ENCODE data around the gene RETSAT.
"Not testable (repeated sequence)": the region's sequence is repeated elsewhere in the genome, so short reads cannot be mapped to it uniquely, and the experiment has no call there.

The RETSAT gene

DNA sequence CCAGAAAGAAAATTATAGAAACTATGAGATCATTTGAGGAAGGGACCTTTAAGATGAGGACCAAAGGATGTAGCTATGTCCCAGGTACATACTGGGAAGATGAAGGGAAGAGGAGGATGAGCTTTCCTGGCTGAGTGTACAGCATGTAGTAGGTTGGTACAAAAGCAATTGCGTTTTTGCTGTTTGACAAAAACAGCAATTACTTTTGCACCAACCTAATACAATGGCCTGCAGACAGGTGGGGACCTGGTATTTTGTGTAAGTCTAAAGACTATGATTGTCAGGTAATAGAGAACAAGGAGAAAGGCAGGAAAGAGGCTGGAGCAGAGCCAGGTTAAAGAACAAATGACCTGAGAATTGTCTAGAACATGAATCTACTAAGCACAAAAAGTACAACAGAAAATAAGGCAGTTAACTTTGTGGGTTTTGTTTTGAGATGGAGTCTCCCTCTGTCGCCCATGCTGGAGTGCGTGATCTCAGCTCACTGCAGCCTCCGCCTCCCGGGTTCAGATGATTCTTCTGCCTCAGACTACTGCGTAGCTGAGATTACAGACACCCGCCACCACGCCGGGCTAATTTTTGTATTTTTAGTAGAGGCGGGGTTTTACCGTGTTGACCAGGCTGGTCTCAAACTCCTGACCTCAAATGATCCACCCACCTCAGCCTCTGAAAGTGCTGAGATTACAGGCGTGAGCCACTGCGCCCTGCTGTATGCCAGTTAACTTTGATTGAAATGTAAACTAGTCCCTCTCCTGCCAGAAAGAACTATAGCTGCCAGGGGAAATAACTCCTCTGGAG lies 23.3 kb downstream of the RETSAT start:
- no peak for DNase-seq (ENCODE audit: low spot score)

DNA sequence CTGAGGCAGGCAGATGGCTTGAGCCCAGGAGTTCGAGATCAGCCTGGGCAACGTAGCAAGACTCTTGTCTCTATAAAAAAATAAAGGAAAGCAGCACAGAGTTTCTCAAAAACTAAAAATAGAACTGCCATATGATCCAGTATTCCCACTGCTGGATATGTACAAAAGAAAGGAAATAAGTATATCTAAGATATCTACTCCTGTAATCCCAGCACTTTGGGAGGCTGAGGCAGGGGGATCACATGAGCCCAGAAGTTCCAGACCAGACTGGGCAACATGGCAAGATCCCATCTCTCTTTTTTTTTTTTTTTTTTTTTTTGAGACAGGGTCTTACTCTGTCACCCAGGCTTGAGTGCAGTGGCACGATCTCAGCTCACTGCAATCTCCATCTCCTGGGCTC lies 24.6 kb downstream of the RETSAT start:
- not testable (repeated sequence) for DNase-seq (ENCODE audit: low spot score)

DNA sequence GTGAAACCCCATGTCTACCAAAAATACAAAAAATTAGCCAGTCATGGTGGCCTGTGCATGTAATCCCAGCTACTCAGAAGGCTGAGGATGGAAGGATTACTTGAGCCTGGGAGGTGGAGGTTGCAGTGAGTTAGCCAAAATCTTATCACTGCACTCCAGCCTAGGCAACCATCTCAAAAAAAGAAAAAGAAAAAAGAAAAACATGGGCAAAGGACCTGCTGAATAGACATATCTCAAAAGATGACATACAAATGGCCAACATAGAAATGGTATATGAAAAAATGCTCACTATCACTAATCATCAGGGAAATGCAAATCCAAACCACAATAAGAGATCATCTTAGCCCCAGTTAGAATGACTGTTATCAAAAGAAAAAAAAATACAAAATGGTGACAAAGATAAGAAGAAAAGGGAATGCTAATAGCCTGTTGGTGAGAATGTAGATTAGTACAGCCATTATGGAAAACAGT lies 25.1 kb downstream of the RETSAT start:
- DNase-seq (ENCODE audit: low spot score): no peak

DNA sequence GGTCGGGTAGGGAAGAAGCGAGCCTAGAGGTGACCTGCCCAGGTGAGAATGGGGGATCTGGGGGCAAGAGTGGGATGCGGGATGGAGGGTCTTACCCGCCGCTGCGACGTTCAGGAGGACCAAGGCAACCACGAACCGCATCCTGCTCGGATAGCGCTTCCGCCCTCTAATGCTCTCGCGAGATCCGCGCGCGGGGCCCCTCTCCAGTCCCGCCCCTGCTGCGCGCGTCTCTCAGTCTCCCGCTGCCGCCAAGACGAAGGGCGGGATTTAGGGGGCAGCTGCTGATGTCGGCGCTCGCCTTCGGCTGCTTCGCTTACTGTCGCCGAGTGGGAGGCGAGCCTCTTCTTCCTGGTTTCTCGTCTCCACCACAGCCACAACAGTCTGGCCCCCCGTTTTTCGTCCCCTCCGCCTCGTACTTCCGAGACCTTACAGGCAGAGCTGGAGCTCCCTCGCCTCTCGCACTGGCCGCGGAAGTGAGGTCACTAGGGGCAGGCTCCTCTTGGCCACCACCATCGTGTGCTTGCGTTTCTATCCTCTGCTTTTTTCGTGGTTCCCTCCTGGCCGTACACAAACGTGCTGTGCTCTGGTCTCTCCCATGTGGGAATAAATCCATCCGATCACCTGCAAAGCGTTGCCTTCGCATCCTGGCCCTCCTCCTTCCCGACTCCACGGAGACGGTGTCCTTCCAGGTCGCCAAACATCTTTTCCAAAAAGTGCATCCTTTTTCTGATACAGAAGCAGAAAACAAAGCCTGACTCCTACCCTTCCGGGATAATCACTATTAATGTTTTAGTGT lies 26.3 kb downstream of the RETSAT start, which contains the start of gene TGOLN2:
Gene TGOLN2, minus strand, starts transcription at position 168 of the 796 bp plus-strand sequence. Its CDS starts 27 bp downstream, at position 141.
- DNase-seq (ENCODE audit: low spot score): peak; percentile 98

DNA sequence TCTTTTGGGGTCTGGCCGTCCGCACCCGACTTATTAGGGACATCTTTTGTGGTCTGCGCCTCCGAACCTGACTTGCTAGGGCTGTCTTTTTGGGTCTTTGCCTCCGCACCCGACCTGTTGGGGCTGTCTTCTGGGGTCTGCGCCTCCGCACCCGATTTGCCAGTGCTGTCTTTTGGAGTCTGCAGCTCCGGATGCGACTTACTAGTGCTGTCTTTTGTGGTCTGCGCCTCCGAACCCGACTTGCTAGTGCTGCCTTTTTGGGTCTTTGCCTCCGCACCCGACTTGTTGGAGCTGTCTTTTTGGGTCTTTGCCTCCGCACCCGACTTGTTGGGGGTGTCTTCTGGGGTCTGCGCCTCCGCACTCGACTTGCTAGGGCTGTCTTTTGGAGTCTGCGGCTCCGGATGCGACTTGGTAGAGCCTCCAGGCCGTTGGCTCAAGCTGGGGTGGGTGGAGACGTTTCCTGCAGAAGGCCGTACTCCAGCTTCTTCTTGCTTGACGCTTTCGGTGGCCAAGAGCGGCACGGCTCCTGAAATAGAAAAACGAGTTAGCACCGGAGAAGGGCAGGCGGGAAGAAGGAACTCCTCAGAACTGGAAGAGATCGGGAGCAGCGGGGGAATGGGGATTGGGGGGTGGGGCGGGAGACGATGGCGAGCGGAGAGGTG lies 27.0 kb downstream of the RETSAT start:
- no peak for DNase-seq (ENCODE audit: low spot score)

DNA sequence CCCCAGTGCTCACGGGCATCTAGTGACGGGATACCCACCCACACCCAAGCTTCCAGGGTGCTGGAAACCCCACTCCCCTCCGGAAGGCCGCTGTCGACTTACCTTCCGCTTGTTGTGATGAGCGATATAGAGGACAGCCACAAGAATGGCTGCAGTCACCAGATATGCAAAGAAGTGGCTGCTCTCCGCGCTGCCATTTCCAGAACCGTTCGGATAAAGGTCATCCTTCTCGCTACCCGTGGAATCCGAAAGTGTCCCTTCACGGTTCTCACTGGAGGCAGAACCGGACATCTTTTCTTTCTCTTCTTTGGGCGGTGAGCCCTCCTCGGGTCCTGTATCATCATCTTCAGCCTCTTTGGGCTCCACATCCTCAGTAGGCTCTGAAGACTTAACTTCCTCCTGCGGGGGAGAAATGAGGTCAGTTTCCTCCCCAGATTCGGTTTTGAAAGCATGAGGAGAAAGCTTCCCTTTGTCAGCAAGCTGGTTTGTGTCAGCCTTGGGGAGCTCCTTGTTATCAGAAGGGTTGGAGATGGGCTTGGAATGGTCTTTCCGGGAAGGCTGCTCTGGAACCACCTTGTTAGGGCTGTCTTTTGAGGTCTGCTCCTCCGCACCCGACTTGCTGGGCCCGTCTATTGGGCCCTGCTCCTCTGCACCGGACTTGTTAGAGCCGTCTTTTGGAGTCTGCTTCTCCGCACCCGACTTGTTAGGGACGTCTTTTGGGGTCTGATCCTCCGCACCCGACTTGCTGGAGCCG lies 27.7 kb downstream of the RETSAT start:
- no peak for DNase-seq (ENCODE audit: low spot score)

DNA sequence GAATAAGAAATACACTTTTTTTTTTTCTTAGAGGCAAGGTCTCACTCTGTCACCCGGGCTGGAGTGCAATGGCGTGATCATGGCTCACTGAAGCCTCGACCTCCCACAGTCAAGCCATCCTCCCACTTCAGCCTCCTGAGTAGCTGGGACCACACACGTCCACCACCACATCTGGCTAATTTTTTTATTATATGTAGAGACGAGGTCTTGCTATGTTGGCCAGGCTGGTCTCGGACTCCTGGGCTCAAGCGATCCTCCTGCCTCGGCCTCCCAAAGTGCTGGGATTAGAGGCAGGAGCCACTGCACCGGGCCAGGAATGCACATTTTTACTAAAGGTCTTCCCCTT lies 28.9 kb downstream of the RETSAT start:
- DNase-seq (ENCODE audit: low spot score): no peak

DNA sequence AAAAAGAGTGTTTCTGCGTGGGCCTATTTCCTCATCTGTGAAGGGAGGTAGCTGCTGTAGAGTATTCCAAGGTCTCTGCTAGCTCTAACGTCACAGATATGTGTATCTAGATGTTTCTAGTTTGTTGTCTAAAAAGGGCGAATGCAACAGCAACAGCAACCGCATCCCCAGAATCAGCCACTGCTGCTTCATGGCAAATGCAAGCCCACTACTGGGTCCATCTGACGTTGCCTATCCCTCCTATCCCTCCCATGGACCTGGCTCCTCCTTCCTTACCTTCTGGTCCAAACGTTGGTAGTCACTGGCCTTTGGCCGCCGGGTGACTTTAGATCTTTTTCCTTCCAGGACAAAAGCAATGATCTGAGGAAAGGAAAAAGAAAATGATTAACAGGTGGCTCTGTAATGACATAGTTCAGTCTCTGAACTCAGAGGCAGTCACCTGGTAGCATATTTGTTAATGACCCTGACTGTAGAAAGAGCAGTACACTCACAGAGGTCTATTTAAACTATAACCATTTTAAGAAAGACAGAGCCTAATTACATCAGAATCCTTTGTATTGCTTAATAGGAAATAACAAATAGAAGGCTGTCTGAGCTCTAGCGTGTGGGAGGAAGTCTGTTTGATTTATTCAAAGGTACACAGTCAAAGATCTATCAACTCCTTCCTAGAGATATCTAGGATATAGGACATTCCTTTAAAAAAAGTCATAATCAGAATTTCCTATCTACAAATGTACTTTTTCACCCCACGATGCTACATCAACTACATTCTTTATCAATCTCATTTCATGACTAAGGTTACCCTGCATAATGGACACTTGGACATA lies 29.5 kb downstream of the RETSAT start:
- DNase-seq (ENCODE audit: low spot score): no peak

DNA sequence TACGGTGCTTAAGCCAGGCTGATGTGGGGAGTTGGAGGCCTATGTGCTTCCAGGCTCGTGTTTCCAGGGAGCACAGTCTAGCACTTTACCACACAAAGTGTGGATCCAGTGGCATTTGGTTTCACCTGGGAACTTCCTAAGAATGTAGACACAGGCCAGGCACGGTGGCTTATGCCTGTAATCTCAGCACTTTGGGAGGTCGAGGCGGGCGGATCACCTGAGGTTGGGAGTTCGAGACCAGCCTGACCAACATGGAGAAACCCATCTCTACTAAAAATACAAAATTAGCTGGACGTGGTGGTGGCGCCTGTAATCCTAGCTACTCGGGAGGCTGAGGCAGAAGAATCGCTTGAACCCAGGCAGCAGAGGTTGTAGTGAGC lies 30.4 kb downstream of the RETSAT start:
- DNase-seq (ENCODE audit: low spot score): not testable (repeated sequence)

DNA sequence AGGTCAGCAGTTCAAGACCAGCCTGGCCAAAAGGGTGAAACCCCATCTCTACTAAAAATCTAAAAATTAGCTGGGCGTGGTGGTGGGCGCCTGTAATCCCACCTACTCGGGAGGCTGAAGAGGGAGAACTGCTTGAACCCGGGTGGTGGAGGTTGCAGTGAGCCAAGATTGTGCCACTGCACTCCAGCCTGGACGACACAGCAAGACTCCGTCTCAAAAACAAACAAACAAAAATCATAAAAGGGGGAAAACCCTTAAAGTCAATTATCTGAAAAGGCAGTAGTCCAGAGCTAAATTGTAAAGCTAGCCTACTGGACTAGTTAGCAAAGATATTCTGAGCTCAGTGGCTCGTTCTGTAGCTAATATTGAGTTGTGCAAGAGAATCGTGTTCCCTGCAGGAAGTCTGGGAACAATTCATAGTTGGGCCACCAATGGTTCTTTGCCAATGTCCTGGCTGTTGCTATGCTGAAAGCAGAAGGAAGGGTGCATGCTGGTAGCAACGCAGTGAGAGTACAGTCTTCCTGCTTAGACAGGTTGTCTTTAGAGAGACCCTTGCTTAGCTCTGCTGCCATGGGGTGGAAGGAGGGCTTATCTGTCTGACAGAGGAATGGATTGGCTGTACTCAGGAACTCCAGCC lies 30.9 kb downstream of the RETSAT start:
- no peak for DNase-seq (ENCODE audit: low spot score)

DNA sequence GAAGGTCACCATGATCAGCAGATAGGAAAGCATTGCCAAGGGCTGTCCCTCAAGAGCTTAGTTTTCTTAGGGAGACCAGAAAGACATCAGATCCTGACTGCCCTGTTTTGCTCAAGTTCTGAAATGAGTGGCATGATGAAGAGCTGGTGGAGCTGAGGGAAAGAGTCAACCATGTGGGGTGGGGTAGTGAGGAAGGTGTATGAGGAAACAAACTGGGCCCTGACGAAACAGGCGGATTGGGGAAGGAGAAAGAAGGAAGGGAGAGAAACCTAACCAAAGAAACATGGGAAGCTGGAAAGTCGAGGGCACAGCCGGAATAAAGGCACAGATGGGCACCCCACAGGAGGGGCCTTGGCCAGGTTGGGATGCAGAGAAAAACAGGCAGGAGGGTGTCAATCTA lies 34.5 kb downstream of the RETSAT start:
- no peak for DNase-seq (ENCODE audit: low spot score)

DNA sequence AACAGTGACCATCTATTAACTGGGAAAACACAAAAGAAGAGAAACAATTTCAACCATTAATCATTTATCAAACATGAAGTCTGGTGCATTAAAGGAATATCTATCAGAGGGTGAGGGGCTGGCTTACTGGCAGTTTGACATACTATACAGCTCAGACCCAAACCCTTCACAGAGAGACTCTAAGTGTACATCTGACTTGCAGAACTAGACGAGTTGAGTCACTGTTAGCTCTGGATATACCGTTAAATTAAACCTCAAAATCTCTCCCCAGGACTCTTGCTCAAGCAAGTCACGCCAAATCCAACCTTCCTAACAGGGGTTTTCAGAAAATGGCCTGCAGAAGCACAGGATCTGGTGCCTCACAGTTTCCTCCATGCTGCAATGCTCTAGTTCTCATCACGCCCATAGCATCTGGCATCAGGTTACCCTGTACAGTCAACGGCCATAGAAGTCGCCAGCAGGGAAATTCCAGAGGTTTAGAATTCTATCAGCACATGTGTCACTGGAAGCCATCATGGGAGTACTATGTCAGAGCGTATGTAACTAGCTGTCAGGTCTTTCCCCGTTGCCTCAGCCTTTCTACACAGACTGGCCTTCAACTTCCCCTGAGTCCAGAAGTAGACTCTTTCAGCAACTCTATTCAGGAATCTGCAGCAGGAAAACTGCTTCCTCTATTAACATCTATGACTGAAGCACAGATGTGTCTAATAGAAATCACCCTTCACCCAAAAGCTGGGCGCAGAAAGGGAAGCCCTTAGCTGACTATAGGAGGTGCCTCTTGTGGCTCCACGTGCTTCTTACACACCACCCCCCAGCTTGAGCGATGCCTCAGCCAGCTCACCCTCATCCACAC lies 35.9 kb downstream of the RETSAT start:
- DNase-seq (ENCODE audit: low spot score): no peak

DNA sequence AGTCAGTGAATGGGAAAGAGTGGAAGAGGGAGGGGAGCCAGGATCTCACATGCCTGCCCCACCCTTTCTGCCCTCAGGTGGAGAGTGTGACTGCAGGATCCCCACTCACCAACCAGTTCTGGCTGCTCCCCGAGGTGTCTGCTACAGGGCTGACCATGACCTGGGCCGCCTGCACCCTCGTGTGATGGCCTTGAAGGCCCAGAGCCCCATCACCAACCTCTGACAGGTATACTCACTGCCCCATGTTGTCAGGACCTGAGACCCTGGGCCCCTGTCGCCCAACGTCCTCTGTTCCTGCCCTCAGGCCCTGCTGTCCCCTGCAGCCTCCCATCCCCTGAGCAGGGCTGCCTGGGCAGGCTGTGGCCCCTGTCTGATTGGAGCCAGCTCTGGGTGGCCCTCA lies 38.4 kb downstream of the RETSAT start:
- not testable (repeated sequence) for DNase-seq (ENCODE audit: low spot score)

DNA sequence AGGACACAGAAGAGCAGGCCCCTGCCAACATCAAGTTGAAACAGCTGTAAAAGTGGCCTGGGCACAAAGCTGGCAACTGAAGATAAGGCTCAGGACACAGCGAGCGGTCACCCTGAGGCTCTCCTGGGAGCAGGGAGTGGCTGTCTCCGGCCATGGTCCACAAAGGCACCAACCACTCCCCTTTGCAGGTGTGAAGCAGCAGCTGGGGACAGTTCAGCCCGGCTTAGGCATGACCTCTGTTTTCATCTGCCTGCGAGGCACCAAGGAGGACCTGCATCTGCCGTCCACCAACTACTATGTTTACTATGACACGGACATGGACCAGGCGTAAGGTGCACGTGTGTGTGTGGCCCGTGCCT lies 39.5 kb downstream of the RETSAT start:
- no peak for DNase-seq (ENCODE audit: low spot score)

DNA sequence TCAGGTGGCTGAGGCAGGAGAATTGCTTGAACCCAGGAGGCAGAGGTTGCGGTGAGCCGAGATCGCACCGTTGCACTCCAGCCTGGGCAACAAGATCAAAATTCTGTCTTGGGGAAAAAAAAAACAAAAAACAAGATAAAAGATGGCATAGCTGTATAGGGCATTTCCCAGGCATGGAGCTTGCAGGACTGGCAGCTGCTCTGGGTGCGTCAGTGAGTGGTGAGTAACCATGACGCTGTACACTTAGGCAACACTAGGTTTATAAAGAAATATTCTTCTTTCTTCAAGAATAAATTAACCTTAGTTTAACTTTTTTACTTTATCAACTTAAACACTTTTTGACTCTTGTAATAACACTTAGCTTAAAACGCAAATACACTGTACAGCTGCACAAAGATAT lies 41.9 kb downstream of the RETSAT start:
- no peak for DNase-seq (ENCODE audit: low spot score)

DNA sequence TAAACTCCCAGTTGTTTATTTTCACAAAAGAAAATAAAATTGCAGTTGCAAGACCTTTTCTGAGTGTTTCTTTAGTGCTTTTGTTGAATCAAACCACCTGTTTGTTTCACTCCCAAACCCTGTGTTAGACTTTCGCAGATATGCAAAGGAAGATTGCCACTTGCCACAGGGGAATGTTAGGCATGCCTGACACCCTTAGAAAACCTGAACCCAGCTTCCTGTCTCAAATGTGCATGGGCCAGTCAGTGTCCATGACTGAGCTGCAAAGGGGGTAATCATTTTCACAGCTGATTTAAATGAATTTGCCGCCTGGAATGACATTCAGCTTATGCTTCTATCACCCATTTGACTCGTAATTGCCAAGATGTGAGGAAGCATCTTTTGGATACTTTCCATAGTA lies 44.0 kb downstream of the RETSAT start:
- no peak for DNase-seq (ENCODE audit: low spot score)

DNA sequence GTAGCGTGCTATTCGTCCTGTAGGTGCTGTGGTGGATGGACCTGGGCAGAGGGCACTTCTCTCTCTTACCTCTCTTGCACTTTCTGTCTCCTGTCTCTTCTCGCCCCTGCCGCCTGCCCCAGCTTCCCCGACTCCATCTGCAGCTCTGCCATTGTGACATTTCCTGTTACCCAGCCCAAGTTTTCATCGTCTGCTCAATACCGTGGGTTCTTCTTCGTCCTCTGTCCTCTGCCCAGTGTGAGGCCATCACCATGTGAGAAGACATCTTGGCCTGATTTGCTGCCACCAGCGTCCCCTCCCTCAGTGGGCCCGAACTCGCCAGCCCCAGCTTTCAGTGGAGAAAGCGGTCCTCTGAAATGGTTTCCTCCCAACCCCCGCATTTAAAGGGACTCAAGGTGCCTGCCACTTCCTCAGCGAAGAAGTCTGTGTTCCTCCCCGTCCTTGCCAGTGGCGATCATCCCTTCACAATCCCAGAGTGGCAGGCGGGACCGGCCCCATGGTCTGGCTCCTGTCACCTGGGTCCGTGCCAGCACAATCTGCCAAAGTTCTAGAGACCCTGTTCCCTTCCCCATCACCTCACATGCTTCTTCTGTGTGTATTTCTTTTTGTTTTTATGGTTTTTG lies 44.5 kb downstream of the RETSAT start:
- DNase-seq (ENCODE audit: low spot score): no peak

DNA sequence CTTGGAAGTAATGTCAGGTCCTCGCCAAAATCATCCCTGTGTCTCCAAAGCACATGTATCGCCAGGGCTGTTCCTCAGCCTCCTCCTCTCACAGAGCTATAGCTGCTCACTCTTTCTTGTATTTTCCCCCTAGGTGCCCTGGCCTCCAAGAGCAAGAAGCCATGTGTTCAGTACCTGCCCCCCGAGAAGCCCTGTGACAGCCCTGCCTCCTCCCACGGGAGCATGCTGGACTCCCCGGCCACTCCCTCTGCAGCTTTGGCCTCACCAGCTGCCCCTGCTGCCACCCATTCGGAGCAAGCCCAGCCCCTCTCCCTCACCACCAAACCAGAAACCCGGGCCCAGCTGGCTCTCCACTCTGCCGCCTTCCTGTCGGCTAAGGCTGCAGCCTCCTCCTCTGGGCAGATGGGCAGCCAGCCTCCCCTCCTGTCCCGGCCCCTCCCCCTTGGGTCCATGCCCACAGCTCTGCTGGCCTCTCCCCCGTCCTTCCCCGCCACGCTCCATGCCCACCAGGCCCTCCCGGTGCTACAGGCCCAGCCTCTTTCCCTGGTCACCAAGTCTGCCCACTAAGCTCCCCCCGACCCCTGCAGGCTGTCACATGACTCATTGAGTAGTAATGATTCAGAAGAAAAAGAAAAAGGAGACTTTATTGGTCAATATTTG lies 45.3 kb downstream of the RETSAT start:
- no peak for DNase-seq (ENCODE audit: low spot score)

DNA sequence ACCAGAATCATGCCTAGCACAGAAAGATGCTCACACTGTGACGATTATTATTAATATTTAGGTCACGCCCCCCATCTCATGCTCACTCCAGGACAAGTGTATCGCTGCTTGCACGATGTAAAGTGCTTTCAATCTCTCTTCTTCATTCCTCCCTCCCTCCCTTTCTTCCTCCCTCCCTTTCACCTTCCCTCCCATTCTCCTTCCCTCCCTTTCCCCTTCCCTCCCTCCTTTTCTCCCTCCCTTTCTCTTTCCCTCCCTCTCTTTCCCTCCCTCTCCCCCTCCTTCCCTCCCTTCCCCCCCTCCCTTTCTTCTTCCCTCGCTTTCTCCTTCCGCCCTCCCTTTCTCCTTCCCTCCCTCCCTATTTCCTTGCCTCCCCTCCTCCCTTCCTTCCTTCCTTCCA lies 46.1 kb downstream of the RETSAT start:
- no peak for DNase-seq (ENCODE audit: low spot score)

Measured in hepatic stellate cell (primary cell).